OCI-LY3 (cell line): ENCODE results near the gene AFMID.

ENCODE experiments used
- H2AFZ ChIP-seq: fragments of 200-600, 300-600 bp; shearing (Covaris generic); 2 replicates; pipeline ENCODE4 v1.6.0; 2014; ENCODE audit warnings: antibody characterized with exemption, low read depth, low read length
- H3K27ac ChIP-seq: fragments of 200-600, 300-600 bp; sonication (generic); 2 replicates; pipeline ENCODE4 v1.5.1; 2014; ENCODE audit warnings: mild to moderate bottlenecking, low read length, moderate library complexity, mixed read lengths
- H3K27me3 ChIP-seq: fragments of 200-600, 300-600 bp; sonication (generic); 2 replicates; pipeline ENCODE4 v1.6.1; 2014; ENCODE audit warnings: low read depth, low read length, mixed read lengths
- H3K36me3 ChIP-seq: fragments of 200-600, 300-600 bp; sonication (generic); replicated peaks from 2 replicates; pipeline ENCODE3; 2014; ENCODE audit warnings: low read depth, low read length, mixed read lengths
- H3K4me1 ChIP-seq: fragments of 300-600, 200-600 bp; sonication (generic); 2 replicates; pipeline ENCODE4 v1.6.1; 2014; ENCODE audit warnings: low read length, mixed read lengths
- H3K4me2 ChIP-seq: fragments of 200-600, 300-600 bp; sonication (generic); 2 replicates; pipeline ENCODE4 v1.6.1; 2014; ENCODE audit warnings: low read length, mixed read lengths
- H3K4me3 ChIP-seq: fragments of 300-600, 200-600 bp; sonication (generic); 2 replicates; pipeline ENCODE4 v1.5.1; 2014; ENCODE audit warnings: antibody characterized with exemption, mild to moderate bottlenecking, low read length, moderate library complexity
- H3K79me2 ChIP-seq: fragments of 300-600, 200-600 bp; shearing (Covaris generic); 2 replicates; pipeline ENCODE4 v1.6.1; 2014; ENCODE audit warnings: mild to moderate bottlenecking, low read length, mixed read lengths
- H3K9ac ChIP-seq: fragments of 300-600, 200-600 bp; shearing (Covaris generic); 2 replicates; pipeline ENCODE4 v1.6.0; 2014; ENCODE audit warnings: mild to moderate bottlenecking, low read length, moderate library complexity
- H3K9me3 ChIP-seq: fragments of 200-600, 300-600 bp; shearing (Covaris generic); 2 replicates; pipeline ENCODE4 v1.6.1; 2014; ENCODE audit warnings: low read length, mixed read lengths; ENCODE audit not compliant: insufficient read depth
- H4K20me1 ChIP-seq: fragments of 200-600, 300-600 bp; sonication (generic); 2 replicates; pipeline ENCODE4 v1.6.1; 2016; ENCODE audit warnings: low read length, mixed read lengths; ENCODE audit not compliant: insufficient read depth
- EZH2phosphoT487 ChIP-seq: fragments of 200-600 bp; shearing (Covaris generic); IDR thresholded peaks from 2 replicates; pipeline ENCODE4 v1.6.1; 2018; ENCODE audit warnings: antibody characterized with exemption, mixed run types, low read depth
- TF ChIP-seq, protein P1 (sequence below): fragments of 200-600, 300-600 bp; sonication (generic); IDR thresholded peaks from 2 replicates; pipeline ENCODE4 v1.5.1; 2014; ENCODE audit warnings: antibody characterized with exemption, low read length, low read depth

The AFMID gene

DNA sequence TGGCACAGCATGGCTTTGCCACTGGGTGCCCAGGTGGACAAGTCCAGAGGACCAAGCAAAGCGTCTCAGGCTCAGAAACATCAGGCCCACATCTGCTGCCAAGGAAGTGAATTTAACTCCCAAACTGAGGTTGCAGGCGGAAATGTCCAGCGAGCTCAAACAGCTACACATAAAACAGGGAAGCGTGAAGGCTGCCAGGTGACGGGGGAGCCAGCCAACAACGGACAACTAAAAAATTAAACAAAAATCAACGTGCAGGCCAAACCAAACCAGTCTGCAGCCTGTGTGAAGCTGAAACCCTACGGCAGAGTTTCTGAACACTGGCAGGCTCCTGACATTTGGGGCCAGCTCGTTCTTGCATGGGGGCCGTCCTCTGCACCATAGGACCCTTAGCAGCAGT is 2.8 kb upstream of the AFMID start:
- no peak overlapping the region for H3K9ac ChIP-seq
- TF ChIP-seq EZH2phosphoT487 = no peak
- TF ChIP-seq, protein P1, sequence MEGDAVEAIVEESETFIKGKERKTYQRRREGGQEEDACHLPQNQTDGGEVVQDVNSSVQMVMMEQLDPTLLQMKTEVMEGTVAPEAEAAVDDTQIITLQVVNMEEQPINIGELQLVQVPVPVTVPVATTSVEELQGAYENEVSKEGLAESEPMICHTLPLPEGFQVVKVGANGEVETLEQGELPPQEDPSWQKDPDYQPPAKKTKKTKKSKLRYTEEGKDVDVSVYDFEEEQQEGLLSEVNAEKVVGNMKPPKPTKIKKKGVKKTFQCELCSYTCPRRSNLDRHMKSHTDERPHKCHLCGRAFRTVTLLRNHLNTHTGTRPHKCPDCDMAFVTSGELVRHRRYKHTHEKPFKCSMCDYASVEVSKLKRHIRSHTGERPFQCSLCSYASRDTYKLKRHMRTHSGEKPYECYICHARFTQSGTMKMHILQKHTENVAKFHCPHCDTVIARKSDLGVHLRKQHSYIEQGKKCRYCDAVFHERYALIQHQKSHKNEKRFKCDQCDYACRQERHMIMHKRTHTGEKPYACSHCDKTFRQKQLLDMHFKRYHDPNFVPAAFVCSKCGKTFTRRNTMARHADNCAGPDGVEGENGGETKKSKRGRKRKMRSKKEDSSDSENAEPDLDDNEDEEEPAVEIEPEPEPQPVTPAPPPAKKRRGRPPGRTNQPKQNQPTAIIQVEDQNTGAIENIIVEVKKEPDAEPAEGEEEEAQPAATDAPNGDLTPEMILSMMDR = no peak
- peaks cover 36% of the 10 kb centered on the region for H3K36me3 ChIP-seq

DNA sequence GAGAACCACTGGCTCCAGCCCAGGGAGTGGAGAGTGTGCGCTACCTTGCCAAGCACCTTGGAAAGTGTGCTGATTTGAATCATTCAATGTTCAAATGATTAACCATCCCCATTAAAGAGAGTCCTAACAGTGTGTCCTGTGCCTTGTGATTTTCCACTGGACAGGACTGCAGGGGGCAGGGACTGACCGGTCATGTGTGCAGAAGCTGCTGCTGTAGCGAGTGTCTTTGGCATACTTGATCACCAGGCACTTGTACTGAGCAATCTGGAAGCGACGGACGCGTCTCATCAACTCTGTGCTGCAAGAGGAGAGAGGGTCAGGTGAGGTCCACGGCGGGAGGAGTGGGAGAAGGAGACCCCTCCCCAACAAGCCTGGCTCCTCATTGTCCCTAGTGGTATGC is 2.3 kb upstream of the AFMID start:
- Histone ChIP-seq H3K4me3 (no peak overlapping the region), H3K27me3 (no peaks in the 10 kb centered on the region), H3K79me2 (peaks cover 42% of the 10 kb centered on the region), H4K20me1 (0 out of 2 replicates have a peak, but pooled peaks cover 6% of the 10 kb centered on the region), H3K9me3 (no peaks in the 10 kb centered on the region), H3K4me2 (no peak overlapping the region), H3K4me1 (peaks cover 16% of the 10 kb centered on the region), H3K9ac (no peak overlapping the region), H2AFZ (no peak overlapping the region), H3K36me3 (peaks cover 36% of the 10 kb centered on the region), H3K27ac (no peak overlapping the region)
- TF ChIP-seq, protein P1 = no peak
- TF ChIP-seq EZH2phosphoT487 = no peak

More for the DNA sequence above, 2.8 kb upstream of the AFMID start:
- no peak overlapping the region for H3K4me2 ChIP-seq
- H3K27me3 ChIP-seq = no peaks in the 10 kb centered on the region
- no peak overlapping the region for H3K27ac ChIP-seq
- no peak overlapping the region for H2AFZ ChIP-seq
- peaks cover 36% of the 10 kb centered on the region for H3K79me2 ChIP-seq
- no peak overlapping the region for H3K4me3 ChIP-seq
- peaks cover 16% of the 10 kb centered on the region for H3K4me1 ChIP-seq
- no peaks in the 10 kb centered on the region for H3K9me3 ChIP-seq
- 0 out of 2 replicates have a peak, but pooled peaks cover 6% of the 10 kb centered on the region for H4K20me1 ChIP-seq

DNA sequence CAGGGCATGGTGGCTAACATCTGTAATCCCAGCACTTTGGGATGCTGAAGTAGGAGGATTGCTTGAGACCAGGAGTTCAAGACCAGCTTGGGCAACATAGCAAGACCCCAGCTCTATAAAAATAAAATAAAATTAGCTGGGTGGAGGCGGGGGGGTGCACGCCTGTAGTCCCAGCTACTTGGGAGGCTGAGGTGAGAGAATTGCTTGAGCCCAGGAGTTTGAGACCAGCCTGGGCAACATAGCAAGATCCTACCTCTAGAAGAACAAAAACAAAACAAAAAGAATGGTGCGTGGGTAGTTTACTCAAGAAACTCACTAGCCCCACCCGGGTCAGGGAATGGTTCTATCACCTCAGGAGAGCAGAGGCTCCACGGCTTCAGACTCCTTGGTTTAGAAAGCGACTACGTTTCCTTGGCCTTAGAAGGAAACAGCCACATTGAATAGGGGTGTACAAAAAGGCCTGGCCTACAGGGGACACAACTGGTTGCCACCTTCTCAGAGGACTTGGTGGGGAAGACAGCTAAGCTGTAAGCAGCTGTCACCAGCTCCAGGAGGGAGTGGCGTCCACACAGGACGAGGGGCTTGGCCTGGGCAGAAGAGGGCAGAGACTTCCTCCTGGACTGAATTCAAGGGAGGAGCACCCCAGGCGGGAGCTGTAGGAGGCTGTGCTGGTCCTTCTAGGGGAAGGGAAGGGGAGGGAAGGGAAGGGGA is 1.0 kb upstream of the AFMID start:
- peaks cover 6% of the 10 kb centered on the region; the same call in 1 of the 2 replicates for H4K20me1 ChIP-seq
- peak overlapping the region; percentile 79 for H3K4me2 ChIP-seq
- H3K27me3 ChIP-seq = no peaks in the 10 kb centered on the region
- H3K36me3 ChIP-seq = peaks cover 40% of the 10 kb centered on the region
- H3K4me3 ChIP-seq = peak overlapping the region; percentile 97
- H3K79me2 ChIP-seq = peaks cover 54% of the 10 kb centered on the region
- TF ChIP-seq, protein P1 = no peak
- H2AFZ ChIP-seq = no peak overlapping the region
- no peaks in the 10 kb centered on the region for H3K9me3 ChIP-seq
- H3K27ac ChIP-seq = no peak overlapping the region
- peak overlapping the region; percentile 90 for H3K9ac ChIP-seq
- H3K4me1 ChIP-seq = peaks cover 16% of the 10 kb centered on the region

DNA sequence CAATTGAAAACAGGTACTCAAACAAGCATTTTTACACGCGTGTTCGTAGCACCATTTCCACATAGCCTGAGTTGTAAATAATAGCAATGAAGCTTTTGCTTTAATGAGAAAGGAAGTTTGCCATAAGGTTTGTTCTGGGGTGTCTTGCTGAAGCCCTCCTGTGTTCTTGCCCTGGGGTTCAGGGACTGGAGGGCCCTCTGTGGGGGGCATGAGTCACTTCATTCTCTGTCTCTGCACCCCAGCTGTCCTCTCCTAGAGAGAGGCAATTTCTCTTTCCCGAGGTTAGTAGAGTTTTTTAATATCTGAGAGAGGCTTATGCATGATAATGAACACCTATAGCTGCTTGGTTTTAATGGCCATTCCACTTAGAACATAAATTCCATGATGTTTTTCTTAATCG is 9.6 kb downstream of the AFMID start:
- Histone ChIP-seq H3K36me3 (peaks cover 38% of the 10 kb centered on the region), H3K4me1 (peaks cover 5% of the 10 kb centered on the region), H3K79me2 (peaks cover 36% of the 10 kb centered on the region), H3K4me3 (no peak overlapping the region), H3K4me2 (no peak overlapping the region), H3K9me3 (no peaks in the 10 kb centered on the region), H3K27me3 (no peaks in the 10 kb centered on the region), H3K27ac (no peak overlapping the region), H4K20me1 (0 out of 2 replicates have a peak, but pooled peaks cover 3% of the 10 kb centered on the region), H2AFZ (no peak overlapping the region), H3K9ac (no peak overlapping the region)
- TF ChIP-seq EZH2phosphoT487 = no peak
- TF ChIP-seq, protein P1 = no peak
